Osteocyte (in vitro differentiated cells): ENCODE measurements around the gene NDUFB5. TPM values are rescaled to one million over a fixed set of nuclear protein-coding genes. Genes with fewer than 3 reads are reported as not detected.

ENCODE experiments used
- DNase-seq: peaks from one replicate; pipeline ENCODE4 v3.0.0; 2021; ENCODE audit warnings: mixed read lengths; ENCODE audit not compliant: unreplicated experiment; ENCODE audit errors: extremely low spot score
- H3K27ac Mint-ChIP-seq: one replicate; pipeline ENCODE4 v1.8.0; 2021; ENCODE audit warnings: mild to moderate bottlenecking, mixed read lengths; ENCODE audit not compliant: unreplicated experiment
- H3K27me3 Mint-ChIP-seq: one replicate; pipeline ENCODE4 v1.8.0; 2021; ENCODE audit warnings: mixed read lengths; ENCODE audit not compliant: unreplicated experiment
- H3K36me3 Mint-ChIP-seq: one replicate; pipeline ENCODE4 v1.8.0; 2021; ENCODE audit warnings: mixed read lengths; ENCODE audit not compliant: unreplicated experiment
- H3K4me1 Mint-ChIP-seq: one replicate; pipeline ENCODE4 v1.8.0; 2021; ENCODE audit warnings: mixed read lengths; ENCODE audit not compliant: unreplicated experiment
- H3K4me3 Mint-ChIP-seq: one replicate; pipeline ENCODE4 v1.8.0; 2021; ENCODE audit warnings: mild to moderate bottlenecking, moderate library complexity, mixed read lengths; ENCODE audit not compliant: unreplicated experiment
- H3K9me3 Mint-ChIP-seq: one replicate; pipeline ENCODE4 v1.8.0; 2021; ENCODE audit warnings: mixed read lengths; ENCODE audit not compliant: unreplicated experiment
- total RNA-seq: library from RNA; stranded (reverse); gene quantifications from 2 replicates; pipeline ENCODE4 v1.2.1, GENCODE V29; 2021
- TF ChIP-seq, protein P1 (sequence below): fragments of 200-600 bp; sonication (generic); IDR thresholded peaks from 2 replicates; pipeline ENCODE4 v1.5.0; 2021; ENCODE audit warnings: antibody characterized with exemption, mild to moderate bottlenecking, moderate library complexity

The NDUFB5 gene
- total RNA-seq, 1 donor from 2014 or later, result 87.0 TPM

DNA sequence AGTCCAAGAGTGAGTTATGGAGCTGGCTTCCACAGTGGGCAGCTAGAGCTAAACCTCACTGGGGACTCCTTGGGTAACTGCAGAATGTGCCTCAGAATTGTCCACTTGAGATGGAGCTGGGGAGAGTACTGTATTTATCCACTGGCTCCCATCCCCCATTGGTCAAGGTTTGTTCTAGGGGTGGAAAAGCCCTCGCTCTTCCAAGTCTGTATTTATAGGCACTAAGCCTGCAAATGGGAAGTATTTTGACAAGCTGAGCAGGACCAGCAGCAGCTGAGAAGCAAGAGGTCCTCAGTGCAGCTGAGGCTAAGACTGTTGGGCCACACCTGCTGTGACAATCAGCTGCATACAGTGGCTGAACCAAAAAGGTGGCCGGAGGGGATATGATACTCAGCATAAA is 54.0 kb downstream of the NDUFB5 start:
- peaks cover 5% of the 10 kb centered on the region for H3K36me3 Mint-ChIP-seq
- no peaks in the 10 kb centered on the region for H3K27me3 Mint-ChIP-seq
- H3K27ac Mint-ChIP-seq, result no peak overlapping the region
- TF ChIP-seq, protein P1, sequence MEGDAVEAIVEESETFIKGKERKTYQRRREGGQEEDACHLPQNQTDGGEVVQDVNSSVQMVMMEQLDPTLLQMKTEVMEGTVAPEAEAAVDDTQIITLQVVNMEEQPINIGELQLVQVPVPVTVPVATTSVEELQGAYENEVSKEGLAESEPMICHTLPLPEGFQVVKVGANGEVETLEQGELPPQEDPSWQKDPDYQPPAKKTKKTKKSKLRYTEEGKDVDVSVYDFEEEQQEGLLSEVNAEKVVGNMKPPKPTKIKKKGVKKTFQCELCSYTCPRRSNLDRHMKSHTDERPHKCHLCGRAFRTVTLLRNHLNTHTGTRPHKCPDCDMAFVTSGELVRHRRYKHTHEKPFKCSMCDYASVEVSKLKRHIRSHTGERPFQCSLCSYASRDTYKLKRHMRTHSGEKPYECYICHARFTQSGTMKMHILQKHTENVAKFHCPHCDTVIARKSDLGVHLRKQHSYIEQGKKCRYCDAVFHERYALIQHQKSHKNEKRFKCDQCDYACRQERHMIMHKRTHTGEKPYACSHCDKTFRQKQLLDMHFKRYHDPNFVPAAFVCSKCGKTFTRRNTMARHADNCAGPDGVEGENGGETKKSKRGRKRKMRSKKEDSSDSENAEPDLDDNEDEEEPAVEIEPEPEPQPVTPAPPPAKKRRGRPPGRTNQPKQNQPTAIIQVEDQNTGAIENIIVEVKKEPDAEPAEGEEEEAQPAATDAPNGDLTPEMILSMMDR, result no peak
- no peak overlapping the region for H3K4me3 Mint-ChIP-seq
- peak; percentile 15 for DNase-seq
- H3K4me1 Mint-ChIP-seq, result peaks cover 55% of the 10 kb centered on the region
- H3K9me3 Mint-ChIP-seq, result no peaks in the 10 kb centered on the region

DNA sequence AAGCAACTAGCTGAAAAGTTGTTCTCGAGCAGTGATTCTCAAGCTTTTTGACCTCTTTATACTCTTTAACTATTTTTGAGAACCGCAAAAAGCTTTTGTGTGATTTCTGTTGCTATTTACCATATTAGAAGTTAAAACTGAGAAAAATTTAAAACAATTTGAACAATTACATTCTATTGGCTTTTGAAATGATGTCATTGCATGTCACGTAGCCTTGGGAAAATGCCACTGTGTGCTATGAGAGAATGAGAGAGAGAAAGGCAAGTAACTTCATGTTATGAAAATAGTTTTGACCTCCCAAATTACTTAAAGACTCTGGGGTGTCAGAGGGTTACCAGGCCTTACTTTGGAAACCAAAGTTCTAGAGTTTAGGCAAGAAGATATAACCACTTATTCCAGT is 56.3 kb downstream of the NDUFB5 start:
- H3K4me1 Mint-ChIP-seq, result peaks cover 52% of the 10 kb centered on the region

GRCh38 chr3:179661777-179662176 is 57.2 kb downstream of the NDUFB5 start:
- H3K4me1 Mint-ChIP-seq, result peaks cover 52% of the 10 kb centered on the region
- no peak overlapping the region for H3K4me3 Mint-ChIP-seq
- no peaks in the 10 kb centered on the region for H3K9me3 Mint-ChIP-seq
- H3K27me3 Mint-ChIP-seq, result no peaks in the 10 kb centered on the region
- peaks cover 2% of the 10 kb centered on the region for H3K36me3 Mint-ChIP-seq
- DNase-seq, result no peak
- TF ChIP-seq, protein P1, result no peak
- H3K27ac Mint-ChIP-seq, result no peak overlapping the region

More for the DNA sequence above, 56.3 kb downstream of the NDUFB5 start:
- DNase-seq, result no peak
- TF ChIP-seq, protein P1, result no peak
- no peaks in the 10 kb centered on the region for H3K9me3 Mint-ChIP-seq
- H3K36me3 Mint-ChIP-seq, result peaks cover 3% of the 10 kb centered on the region
- H3K27ac Mint-ChIP-seq, result no peak overlapping the region
- no peaks in the 10 kb centered on the region for H3K27me3 Mint-ChIP-seq
- no peak overlapping the region for H3K4me3 Mint-ChIP-seq

- no peak for DNase-seq
- TF ChIP-seq, protein P1, result no peak
- H3K4me3 Mint-ChIP-seq, result no peak overlapping the region
- H3K36me3 Mint-ChIP-seq, result peaks cover 2% of the 10 kb centered on the region
- H3K27me3 Mint-ChIP-seq, result no peaks in the 10 kb centered on the region
- H3K27ac Mint-ChIP-seq, result no peak overlapping the region
- no peaks in the 10 kb centered on the region for H3K9me3 Mint-ChIP-seq
- peaks cover 55% of the 10 kb centered on the region for H3K4me1 Mint-ChIP-seq
These were observed 58.5 kb downstream of the NDUFB5 start for GRCh38 chr3:179663093-179663492.

- Mint-ChIP-seq H3K27me3 (no peaks in the 10 kb centered on the region), H3K4me3 (no peak overlapping the region), H3K27ac (peak overlapping the region; percentile 39), H3K36me3 (no peaks in the 10 kb centered on the region), H3K4me1 (peaks cover 55% of the 10 kb centered on the region), H3K9me3 (no peaks in the 10 kb centered on the region)
- TF ChIP-seq, protein P1, result no peak
- DNase-seq, result no peak
These were observed 61.4 kb downstream of the NDUFB5 start for GRCh38 chr3:179666030-179666429.
